HFF-Myc (cell line): Measurements from ENCODE around the gene ASTE1.
"Not testable (repeated sequence)": the region's sequence is repeated elsewhere in the genome, so short reads cannot be mapped to it uniquely, and the experiment has no call there.

ENCODE experiments used
- DNase-seq: peaks from one replicate; pipeline ENCODE4 v3.0.0-alpha.2; 2011; ENCODE audit warnings: low read depth; ENCODE audit errors: extremely low read depth
- H3K4me3 ChIP-seq: replicated peaks from 2 replicates; pipeline ENCODE4 v1.5.1; 2011; ENCODE audit warnings: low read depth, mild to moderate bottlenecking, control low read depth, low read length
- TF ChIP-seq, protein P1 (sequence below): IDR thresholded peaks from 2 replicates; pipeline ENCODE4 v1.5.1; 2012; ENCODE audit warnings: mild to moderate bottlenecking, low read depth, low read length, control low read depth; ENCODE audit errors: missing control alignments

Gene ASTE1

DNA sequence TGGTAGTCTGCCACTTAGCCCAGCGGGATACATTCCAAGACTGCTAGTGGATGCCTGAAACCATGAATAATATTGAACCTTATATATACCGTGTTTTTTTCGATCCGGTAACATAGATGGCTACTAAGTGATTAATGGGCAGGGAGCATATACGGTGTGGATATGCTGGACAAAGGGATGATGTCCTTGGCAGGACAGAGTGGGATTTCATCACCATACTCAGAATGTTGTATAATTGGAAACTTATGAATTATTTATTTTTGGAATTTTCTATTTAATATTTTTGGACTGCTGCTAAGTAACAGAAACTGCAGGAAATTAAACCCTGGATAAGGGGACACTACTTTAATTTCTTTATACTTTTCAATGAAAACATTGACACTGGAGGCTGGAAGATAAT is 53.2 kb downstream of the ASTE1 start:
- H3K4me3 ChIP-seq = no peak overlapping the region
- DNase-seq = no peak
- TF ChIP-seq, protein P1, sequence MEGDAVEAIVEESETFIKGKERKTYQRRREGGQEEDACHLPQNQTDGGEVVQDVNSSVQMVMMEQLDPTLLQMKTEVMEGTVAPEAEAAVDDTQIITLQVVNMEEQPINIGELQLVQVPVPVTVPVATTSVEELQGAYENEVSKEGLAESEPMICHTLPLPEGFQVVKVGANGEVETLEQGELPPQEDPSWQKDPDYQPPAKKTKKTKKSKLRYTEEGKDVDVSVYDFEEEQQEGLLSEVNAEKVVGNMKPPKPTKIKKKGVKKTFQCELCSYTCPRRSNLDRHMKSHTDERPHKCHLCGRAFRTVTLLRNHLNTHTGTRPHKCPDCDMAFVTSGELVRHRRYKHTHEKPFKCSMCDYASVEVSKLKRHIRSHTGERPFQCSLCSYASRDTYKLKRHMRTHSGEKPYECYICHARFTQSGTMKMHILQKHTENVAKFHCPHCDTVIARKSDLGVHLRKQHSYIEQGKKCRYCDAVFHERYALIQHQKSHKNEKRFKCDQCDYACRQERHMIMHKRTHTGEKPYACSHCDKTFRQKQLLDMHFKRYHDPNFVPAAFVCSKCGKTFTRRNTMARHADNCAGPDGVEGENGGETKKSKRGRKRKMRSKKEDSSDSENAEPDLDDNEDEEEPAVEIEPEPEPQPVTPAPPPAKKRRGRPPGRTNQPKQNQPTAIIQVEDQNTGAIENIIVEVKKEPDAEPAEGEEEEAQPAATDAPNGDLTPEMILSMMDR = no peak

DNA sequence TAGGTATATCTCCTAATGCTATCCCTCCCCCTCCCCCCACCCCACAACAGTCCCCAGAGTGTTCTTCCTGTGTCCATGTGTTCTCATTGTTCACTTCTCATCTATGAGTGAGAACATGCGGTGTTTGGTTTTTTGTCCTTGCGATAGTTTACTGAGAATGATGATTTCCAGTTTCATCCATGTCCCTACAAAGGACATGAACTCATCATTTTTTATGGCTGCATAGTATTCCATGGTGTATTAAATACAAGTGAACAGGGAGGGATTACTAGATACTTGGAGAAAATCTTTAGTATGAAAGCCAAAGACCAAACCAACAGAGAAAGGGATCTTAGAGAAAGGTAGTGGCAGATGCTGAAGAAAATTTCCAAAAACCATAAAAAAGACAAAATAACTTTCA is 54.0 kb downstream of the ASTE1 start:
- H3K4me3 ChIP-seq, DNase-seq: not testable (repeated sequence)

DNA sequence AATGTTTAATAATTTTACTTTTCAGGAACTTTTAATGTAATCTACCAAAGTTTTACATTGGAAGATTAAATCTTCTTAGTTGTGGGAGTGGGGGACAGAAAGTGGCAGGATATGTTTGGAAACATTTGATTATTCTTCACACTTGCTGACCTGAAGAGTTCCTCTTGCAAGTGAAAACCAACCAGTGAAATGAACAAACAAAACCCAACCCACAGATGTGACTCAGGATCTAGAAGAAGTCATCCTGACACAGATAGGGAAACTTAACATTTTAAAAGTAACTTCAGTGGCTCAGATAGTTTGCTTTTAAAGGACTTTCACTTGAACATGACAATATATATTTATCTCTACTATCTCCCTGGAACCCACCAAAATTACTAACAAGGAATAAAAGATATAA is 55.4 kb downstream of the ASTE1 start:
- DNase-seq = no peak
- H3K4me3 ChIP-seq = no peak overlapping the region
- TF ChIP-seq, protein P1 = no peak

DNA sequence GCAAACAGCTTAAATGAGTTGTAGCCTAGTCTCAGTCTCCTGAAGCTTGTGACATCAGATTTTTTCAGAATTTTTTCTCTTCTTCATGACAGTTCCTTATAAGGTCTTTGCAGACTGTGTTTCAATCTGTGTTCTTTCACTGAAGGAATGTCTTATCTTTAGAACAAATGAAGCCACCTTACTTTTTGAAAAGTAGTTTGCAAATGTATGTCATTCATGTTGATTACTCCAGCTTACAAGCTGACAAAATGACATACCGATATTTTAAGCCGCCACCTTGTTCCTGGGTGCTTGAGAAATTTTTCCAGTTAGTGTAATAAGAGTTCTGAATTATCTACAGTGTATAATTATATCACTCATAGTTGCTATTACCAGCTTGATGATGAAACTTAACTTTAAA is 57.0 kb downstream of the ASTE1 start:
- TF ChIP-seq, protein P1 = no peak
- no peak for DNase-seq
- H3K4me3 ChIP-seq = no peak overlapping the region

DNA sequence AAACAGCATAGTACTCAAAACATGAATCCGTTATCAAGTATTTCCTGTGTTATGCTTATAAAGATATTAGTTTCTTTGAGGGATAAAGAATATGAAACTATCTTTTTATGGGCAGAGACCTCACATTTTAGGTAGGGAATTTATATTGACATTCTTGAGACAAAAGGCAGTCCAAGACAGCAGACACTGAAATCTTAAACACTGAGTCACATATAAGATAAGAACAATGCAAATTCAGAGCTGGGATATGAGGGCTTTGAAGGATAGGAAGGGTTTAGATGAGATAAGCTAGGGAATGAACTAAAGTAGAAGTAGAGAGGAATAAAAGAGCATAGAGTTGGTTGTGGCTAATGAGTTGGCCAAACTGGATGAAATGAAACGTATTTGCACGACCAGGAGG is 58.4 kb downstream of the ASTE1 start:
- no peak for DNase-seq
- TF ChIP-seq, protein P1 = no peak

GRCh38 chr3:130967281-130967680 is 59.3 kb downstream of the ASTE1 start:
- no peak for DNase-seq
- no peak overlapping the region for H3K4me3 ChIP-seq
- TF ChIP-seq, protein P1 = no peak

More for the DNA sequence above, 58.4 kb downstream of the ASTE1 start:
- no peak overlapping the region for H3K4me3 ChIP-seq

DNA sequence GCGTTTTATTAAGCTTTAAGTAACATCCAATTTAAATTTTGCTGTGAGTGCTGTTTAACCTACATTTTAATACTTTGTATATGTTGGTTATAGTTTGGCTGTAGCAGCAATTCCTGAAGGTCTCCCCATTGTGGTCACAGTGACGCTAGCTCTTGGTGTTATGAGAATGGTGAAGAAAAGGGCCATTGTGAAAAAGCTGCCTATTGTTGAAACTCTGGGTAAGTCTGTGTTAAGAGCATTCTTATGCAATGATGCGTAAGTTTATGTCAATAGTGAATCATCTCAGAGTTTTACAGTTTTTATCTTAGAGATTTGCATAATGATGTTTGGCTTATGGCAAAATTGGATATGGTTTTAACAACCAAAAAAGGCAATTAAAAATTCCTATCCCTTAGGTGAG is 62.7 kb downstream of the ASTE1 start:
- DNase-seq = peak; percentile 26
- H3K4me3 ChIP-seq = no peak overlapping the region
- TF ChIP-seq, protein P1 = no peak
